GM21526 (cell line): ENCODE measurements around the gene UBXN10.

Experiments
- ATAC-seq: cut with Tn5 transposase; IDR thresholded peaks from one replicate; pipeline ENCODE4 v1.9.1; 2021; ENCODE audit warnings: moderate library complexity; ENCODE audit not compliant: unreplicated experiment, low FRiP score

The UBXN10 gene

DNA sequence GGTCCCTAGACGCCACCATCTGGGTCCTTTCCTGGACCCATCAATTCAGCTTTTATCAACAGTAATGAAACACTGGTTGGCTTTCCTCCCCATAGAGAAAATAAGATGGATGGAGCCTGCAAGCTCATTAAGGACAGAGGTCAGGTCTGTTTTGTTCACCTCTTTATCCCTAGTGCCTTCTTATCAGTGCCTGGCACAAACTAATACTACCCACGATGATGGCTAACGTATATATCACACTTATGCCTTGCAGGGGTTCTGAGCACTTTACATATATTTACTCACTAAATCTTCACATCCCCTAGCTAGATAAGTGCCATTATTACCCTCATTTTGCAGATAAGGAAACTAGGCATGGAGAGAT, 5.1 kb upstream of the UBXN10 start:
- ATAC-seq = no peak

DNA sequence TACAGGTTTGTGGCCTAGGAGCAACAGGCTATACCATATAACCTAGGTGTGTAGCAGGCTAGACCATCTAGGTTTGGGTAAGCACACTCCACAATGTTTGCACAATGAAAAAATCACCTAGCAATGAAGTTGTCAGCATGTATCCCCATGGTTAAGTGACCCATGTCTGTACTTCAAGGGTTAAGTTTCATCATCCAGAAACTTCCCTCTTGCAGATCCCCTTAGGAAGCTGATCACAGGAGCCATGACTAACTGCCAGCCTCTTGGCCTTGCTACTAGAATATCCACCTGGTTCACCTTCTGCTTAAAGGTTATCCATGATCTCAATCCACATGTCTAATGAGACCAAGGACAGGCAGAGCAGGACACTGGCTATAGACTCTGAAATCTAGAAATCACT, 3.5 kb upstream of the UBXN10 start:
- ATAC-seq = no peak

DNA sequence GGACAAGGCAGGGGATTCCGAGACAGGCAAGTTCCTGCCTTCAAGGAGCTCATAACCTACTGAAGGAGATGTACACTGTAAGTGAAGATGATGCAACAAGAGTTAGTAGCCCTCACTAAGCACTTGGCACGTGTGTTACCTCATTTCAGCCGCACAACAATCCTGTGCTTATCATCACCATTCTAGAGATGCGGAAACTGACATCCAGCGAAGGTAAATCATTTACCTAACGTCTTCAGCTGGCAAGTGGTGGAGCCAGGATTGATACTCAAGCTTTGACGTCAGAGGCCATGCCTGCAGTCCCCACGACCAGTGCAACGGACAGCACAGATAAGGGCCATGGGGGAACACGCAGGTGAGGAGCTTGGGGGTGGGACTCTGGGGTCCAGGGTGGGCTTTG, 2.9 kb upstream of the UBXN10 start:
- no peak for ATAC-seq

DNA sequence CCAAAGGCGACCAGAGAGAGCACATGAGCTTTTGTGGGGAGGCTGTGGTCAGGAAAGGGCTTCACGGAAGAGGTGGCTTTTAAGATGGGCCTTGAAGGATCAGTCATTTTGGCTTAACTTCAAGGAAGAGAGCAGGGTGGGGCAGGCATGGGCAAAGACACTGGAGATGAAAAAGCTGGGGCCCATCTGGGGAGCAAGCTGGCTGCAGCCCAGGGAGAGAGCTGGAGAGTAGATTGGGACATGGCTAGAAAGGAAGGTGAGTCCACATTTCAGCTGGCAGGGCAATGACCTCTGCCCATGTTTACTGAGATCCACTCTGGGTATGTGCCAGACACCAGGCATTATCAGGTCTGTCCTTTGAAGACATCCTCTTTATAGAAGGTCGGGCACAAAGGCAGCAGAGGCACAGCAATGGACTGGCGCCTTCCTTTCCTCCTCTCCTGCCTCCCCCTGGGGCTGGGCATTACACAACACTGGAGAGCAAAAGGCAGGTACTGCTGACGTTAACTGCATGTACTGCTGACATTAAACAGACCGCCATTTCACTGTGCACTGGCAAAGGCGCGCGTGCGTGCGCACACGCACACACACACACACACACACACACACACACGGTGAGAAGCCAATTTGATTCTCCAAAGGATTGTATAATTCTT, 2.2 kb upstream of the UBXN10 start:
- ATAC-seq = no peak

DNA sequence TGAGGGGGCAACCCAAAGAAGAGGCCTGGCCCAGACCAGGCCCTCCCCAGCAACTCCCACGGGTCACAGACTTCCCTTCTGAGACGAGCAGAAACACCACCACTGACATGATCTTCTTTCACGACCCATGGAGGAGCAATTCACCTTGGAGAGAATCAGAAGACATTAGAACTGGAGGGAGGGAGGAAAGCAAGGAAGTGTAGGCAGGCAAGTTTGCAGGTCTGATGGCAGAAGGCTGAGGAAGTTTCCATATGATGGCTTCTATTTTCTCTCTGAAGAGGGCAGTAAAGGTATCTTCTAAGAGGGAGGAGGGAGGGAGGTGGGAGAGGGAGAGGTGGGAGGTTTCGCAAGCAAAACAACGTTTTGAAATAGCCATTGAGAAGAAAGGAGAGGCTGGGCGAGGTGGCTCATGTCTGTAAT, 1.4 kb upstream of the UBXN10 start:
- no peak for ATAC-seq

DNA sequence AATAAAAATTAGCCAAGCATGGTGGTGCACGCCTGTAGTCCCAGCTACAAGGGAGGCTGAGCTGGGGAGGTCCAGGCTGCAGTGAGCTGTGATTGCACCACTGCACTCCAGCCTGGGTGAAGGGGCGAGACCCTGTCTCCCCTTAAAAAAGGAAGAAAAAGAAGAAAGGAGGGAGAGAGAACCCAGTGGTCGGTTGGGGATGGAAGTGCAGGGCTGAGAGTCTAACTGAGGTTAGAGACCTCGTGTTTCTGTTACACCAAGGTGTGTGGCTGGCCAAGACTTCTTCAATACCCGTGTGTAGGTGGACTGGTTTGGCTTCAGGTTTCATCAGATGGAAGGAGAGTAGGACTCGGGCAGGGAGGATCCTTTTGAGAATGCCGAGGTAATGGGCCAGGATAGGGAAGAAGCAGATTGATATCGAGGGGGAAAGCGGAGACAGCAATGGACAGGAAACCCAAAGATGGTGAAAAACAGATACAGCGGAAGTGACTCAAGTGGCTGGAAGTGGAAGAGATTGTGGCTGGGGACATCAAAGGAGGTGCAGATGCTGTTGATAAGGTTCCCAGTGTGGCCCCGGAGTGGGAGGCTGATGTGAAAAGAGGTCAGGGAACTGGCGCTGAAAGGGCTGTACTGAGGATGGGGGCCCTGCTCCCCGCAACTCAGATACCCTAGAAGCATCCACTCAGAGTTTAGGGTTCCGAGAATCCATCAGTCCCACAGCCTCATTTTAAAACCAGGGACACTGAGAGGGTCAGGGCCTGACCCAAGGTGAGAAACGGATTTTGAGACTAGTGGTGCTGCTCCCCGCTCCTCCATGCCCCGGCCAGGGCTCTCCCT, 681 bp upstream of the UBXN10 start:
- no peak for ATAC-seq

DNA sequence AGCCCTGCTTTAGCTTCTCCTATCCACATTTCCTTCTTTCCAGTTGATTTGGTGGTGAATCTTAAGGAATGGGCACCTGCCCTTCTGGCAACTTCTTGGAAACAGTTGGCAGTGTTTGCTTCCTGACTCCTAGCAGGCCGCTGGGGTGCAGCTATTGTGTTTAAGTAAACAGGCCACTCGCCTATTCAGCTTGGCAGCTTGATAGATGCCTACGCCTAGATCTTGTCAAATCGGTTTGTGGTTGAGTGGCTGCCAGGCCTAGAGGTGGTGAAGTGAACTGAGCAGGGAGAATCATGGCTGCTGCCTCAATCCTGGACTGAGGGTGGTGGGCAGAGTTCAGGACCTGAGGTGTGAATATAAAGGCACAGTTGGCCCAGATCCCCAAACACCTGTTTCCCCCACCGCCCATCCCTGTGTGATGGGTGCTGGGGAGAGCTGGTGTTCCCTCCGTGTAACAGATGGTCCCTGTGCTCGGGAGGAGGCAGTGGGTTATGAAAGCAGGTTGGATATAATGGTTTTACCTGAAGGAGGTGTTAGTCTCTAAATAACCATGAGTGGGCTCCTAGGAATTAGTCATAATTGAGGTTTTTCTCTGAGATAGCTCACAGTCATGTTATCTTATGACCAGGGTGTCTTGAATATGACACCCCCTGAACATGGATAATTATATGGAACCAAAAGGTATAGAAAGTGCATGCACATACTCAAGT, 1.4 kb downstream of the UBXN10 start:
- ATAC-seq = no peak

DNA sequence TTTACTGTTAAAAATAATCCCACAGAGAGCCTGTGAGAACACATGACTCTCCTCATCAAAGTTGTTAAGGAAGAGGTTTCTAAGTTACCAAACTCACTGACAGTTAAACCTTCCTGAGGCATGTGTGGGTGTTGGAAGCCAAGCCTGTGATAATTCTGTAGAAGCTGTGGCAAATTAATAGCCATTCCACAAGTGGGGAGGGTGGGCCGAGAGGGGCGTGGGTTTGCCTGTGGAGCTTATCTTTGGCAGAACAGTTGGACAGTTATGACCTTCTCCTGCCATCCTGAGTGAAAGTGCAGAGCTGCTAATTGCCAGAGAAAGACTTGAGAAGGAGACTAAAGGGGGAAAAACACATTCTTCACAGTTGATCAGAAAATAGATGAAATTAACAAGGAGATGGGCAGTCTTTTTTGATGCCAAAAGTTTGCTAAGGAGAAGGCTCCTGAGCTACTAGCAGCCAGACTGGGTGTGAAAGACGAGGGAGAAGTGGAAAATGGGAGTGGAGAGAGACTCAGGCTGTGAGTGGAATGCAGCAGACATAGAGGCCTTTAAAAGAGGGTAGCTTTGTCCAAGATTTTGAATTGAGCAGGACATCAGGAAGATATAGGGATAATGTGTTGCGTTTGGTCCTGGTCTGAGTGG, 2.0 kb downstream of the UBXN10 start:
- no peak for ATAC-seq

DNA sequence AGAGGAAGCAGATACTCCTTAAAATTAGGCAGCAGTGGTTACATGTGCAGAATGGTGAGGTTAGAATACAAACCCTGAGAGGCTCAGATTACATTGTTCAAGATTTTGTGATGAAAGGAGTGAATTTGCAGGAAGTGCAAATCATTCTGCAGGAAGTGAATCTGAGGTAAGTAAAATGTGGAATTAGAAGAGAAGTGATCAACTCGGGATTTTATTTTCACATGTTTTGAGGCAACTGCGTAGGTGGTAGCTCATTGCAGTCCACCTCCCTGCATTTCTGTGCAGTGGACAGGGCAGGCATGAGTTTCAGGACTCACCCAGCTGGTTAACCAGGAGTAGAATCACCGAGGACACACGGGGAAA, 2.5 kb downstream of the UBXN10 start:
- ATAC-seq = no peak

DNA sequence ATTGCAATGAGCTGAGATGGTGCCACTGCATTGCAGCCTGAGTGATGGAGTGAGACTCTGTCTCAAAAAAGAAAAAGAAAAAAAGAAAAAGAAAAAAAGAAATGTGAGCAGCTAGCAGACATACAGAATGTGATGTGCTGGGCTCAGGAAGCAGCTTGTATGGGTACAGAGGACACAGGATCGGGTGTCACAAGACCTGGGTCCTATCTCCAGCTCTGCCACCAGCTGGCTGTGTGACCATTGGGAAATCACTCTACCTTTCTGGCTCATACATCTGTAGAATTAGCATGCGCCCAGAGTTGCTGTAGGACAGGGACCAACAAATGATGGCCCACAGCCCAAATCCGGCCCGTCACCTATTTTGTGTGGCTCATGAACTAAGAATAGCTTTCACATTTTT, 3.8 kb downstream of the UBXN10 start:
- ATAC-seq = no peak

DNA sequence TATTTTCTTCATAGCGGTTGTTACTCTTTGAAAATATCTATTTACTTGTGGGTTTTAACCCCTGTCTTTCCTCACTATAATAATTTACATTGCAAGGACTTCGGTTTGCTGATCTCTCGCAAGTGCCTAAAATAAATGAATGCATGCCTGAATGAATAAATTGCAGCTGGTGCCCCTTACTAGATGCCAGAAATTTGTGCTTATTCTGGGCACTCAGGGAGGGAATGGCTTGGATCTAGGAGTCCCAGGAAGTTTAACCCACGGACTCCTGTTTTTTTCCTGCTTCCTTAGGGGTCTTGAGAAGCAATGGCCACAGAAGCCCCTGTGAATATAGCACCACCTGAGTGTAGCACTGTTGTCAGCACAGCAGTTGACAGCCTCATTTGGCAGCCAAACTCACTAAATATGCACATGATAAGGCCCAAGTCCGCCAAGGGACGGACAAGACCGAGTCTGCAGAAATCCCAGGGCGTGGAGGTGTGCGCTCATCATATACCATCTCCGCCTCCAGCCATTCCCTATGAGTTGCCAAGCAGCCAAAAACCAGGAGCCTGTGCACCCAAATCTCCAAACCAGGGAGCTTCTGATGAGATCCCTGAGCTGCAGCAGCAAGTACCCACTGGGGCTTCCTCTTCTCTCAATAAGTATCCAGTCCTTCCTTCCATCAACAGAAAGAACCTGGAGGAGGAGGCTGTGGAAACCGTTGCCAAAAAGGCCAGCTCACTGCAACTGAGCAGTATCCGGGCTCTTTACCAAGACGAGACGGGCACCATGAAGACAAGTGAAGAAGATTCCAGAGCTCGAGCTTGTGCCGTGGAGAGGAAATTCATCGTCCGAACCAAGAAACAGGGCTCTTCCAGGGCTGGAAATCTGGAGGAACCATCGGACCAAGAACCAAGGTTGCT, 4.6 kb downstream of the UBXN10 start:
- no peak for ATAC-seq

DNA sequence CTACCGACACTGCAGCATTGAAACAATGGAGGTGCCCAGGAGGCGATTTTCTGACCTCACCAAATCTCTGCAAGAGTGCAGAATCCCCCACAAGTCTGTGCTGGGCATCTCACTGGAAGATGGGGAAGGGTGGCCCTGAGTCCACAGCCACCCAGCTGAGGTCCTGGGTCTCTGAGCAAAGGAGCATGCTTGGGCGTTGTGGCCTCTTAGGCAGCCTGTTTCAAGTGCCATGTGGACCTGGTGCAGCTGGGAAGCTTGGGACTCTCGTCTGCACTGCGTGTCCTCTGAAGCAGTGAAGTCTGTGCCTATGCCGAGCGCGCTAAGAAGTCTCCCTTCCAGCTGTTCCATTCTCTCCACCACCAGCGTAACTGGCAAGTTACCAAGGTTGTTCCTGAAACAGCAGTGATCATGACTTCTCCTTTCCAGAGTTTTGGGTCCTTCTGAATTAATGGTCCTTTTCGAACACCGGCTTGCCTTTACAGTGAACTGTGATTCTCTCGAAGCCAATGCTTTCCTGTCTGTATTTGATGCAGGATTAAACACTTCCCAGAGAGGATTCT, 5.5 kb downstream of the UBXN10 start:
- ATAC-seq = no peak

DNA sequence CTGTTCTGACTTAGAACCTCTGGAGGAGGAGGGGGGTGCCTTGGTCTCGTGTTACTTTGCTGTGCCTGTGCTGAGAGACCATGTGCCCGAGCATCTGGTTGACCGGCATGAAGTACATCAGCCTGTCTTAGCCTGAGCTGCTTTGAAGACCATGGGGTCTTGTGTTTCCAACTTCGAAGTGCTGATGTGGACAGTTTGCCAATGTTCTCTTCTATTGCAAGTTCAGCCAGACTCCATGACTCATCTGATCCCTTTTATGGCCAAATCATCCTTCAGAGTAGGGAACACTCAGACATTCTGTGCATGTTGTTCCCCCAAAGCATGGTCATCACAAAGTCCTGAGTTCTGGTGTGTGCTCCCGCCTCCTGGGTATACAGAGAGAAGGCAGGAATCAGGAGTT, 6.5 kb downstream of the UBXN10 start:
- no peak for ATAC-seq

DNA sequence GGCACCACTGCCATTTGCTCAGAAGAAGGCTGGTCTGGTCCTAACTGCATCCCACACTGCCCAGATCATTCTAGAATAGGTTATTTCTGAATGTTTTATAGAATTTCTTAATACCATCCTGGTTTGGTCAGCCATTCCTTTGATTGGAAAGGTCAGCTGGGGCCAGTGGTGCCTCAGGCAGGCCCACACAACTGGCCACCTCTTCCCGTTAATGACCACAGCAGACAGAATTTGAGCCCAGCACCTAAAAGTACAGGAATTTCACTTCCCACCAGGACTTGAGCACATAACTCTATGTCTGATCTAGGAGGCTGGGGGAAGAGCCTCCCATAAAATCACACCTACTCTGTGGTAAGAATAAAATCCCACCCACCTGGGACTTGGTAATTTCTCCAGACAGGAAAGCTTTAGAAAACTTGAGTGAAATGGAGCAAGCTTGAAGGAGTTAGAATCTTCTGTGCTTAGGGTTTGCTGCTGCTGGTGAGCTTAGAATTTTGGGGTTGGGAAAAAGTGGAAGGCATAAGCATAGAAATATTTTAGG, 7.0 kb downstream of the UBXN10 start:
- ATAC-seq = no peak

DNA sequence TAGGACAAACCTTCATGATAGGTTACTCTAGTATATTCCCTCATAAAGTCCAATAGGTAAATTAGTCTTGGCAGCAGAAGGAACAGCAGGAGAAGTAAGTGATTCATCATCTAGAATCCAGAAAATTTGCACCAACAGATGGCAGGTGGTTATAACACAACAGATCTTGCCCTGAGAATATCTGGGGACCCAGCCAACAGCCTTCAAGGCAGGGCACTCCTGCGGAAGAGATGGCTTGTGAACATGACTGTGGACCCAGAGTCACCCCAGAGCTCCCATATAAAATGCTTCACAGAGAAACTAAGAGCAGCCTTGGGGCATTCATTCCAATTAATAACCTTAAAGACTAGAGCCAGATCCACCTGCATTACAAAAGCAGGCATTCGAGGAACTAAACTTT, 8.3 kb downstream of the UBXN10 start:
- ATAC-seq = no peak

DNA sequence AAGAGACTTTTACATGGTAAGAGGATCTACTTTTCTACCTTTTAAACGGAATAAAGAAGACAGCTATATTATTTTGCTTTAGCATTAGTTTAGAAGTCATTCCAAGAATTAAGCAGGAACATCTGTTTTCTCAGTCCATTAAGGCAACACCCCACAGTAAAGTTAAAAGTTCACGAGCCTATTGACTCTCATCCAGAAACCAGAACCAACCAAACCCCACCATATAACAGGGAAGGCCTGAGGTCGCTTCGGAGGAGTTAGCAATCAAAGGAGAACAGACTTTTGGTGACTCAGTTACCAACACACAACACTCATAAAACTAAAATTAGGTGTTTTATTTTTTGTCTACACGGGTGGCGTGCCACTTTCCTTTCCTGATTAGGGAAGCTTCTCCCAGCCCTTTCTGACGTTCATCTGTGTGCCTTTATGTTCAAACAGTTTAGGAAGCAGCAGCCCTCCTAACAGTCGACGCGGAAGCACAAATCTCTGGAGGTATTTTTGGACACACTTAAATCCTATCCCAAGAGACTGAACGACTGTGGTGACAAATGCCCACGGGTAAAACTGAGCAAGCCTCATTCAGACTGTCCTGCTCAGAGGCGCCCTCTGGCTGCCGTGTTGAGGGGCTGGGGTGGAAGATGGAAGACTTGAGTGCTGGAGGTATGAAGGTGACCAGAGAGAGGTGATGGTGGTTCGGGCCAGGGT, 9.0 kb downstream of the UBXN10 start:
- no peak for ATAC-seq

DNA sequence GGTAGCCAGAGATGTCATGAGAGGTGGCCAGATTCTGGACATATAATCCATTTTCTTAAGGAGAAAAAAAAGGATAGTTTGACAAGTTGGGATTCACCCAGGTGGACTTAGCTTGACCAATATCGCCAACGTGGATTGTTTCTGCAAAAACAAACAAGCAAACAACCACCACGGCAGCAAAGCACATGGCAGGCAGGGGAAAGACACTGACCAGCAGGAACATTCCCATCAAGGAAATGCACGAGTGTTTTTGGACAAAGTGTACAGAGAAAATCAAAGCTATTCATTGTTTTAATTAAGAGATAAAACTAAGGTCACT, 9.5 kb downstream of the UBXN10 start:
- ATAC-seq = no peak

DNA sequence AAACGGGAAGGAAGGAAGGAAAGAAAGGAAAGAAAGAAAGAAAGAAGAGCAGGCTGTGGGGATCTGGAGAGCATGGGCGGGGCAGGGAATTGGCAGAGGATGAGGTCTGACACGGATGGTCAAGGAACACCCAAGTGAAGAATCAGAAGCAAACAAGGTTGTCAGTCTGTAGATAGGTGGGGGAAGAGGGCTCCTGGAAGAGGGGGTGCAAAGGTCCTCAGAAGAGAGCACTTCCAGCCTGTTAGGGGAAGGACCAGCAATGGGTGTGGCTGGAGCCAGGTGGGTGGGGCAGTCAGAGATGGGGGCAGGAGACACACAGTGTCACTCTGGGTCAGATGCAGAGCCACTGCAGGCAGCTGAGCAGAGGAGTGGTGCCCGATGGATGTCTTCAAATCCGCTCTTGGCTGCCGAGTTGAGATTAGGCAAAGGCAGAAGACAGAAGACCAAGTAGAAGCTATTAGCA, 11.5 kb downstream of the UBXN10 start:
- no peak for ATAC-seq

DNA sequence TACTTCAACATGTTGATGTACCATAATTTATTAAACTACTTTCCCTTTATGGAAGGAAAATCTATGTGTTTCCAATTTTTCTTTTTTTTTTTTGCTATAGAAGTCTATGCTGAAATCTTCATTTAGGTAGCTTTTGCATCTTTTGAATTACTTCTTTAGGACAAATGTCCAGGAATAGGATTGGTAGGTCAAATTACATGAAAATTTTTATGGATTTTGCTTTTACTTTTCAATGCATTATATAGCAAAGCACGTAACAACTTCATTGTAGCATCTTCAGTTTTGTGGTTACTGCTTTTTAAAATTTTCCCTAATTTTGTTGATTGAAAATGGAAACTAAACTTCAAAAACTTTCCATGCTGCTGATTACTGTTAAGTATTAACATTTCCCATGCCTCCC, 12.4 kb downstream of the UBXN10 start:
- ATAC-seq = no peak
